EH (cell line): ENCODE data around the gene RGMA.

Experiments used
- DNase-seq: peaks from one replicate; pipeline ENCODE4 v3.0.0-alpha.2; 2015; ENCODE audit warnings: low read depth

The RGMA gene

DNA sequence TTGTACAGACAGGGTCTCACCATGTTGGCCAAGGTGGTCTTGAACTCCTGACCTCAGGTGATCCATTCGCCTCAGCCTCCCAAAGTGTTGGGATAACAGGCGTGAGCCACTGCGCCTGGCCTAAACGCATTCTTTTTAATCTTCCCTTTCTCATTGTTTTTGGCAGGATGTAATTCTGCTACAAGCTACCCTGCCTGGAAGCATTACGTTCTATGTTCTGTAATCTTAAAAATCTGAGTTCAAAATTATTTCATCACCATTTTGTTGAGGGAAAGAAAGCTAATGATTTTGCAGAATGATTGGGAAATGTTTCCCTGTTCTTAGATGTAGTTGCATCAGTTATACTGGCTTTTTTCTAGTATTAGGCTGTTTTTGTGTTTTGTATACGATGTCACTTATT, 71.5 kb downstream of the RGMA start:
- no peak for DNase-seq

DNA sequence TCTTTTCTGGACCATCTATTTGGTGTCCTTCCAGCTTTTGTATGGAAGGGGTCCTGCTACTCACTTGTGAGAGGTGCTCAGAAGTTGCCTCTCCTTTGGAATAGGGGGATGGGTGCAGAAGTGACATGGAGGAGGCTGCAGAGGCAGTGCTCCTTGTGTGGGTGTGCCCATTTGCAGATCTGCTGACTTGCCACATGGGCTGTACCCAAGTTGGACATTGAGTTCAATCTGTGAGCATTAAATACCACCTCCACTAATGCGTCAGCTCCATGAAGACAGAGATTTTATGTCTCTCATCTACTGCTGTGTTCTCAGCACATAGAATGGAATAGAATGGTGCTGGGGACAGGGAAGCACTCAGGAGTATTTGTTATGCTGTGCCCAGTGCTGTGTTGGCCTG, 76.2 kb downstream of the RGMA start:
- no peak for DNase-seq

DNA sequence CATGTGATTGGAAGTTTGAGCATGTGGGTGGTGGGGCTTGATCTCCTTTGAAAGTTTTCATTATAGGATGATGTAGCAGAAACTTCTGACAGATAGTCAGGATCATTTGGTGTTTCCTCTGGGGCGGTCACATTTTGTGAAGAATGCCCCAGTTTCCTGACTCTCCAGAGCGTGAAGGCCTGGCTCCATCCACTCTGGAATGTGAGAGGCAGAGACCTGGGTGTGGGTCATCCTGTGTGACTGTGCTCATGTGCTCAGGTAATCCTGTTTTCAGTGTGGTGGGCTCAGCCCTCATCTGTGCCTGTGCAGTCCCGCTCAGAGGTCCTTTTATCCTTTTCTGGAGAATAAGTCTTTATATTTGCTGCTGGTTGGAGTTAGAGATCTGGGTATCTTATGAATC, 81.0 kb downstream of the RGMA start:
- no peak for DNase-seq

DNA sequence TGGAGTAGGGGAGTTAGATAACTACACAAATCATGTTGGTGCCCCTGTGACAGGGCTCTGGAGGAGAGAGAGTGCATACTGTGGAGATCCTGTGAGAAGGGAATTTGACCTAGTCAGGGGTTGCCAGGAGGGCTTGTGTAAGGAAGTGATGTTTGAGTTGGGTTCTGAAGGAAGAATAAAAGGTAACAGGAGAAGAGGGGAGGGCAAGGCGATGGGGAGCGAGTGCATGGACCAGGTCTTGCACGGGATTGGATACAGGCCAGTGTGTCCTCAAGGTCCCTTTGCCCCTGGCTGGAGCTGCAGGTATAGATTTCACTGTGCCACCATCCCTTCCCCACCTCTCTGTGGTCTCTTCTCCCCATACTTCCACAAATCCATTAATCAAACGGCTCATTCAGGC, 83.9 kb downstream of the RGMA start:
- DNase-seq = no peak

DNA sequence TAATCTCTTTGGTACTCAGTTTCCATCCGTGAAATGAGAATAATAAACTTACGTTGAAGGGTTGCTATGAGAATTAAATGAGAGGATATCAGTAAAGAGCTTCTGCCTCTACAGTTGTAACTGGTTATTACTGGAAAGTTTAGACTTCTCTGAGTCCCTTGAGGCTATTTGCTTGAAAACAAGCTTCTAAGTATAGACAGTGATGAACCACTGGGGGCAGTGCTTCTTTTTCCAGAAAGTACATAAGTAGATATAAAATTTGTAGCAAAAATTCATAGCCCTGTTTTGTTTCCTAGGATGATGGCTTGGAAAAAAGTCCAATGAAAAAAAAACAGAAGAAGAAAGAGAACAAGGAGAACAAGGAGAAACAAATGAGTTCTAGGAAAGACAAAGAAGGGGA, 87.1 kb downstream of the RGMA start:
- no peak for DNase-seq

DNA sequence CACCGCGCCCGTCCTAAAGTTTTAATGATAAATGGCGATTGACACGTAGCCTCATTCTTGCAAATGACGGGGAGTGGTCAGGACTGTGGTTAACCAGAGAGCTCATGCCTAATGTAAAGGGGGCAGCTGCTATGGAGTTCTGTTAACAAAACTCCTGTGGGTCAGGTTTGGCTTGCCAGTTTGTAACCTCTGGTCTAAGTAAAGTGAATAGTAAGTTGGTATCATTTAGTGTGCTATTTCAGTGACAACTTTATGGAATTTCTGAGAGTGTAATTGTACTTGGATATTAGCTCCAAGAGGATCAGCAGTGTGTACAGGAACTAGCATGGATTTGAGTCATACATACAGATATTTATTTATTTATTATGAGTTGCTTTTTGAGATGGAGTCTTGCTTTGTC, 87.9 kb downstream of the RGMA start:
- DNase-seq = no peak

DNA sequence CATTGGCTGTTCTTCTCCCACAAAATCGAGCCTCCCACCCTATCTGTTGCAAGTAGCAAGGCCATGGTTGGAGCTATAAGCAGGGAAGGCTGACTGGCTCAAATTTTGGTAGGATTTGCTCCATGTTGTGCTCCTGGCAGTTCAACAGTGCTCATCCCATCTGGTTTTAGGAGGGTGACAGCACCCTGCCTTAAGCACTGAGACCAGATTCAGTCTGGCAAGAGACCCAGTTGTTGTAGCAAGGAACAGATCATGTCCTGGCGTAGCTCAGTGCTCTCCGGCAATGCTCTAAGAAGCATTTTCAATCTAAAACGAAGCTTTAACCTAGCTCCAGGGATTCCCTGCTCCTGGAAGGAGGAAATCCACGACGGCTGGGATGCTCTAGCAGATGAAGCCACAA, 91.2 kb downstream of the RGMA start:
- DNase-seq = no peak

DNA sequence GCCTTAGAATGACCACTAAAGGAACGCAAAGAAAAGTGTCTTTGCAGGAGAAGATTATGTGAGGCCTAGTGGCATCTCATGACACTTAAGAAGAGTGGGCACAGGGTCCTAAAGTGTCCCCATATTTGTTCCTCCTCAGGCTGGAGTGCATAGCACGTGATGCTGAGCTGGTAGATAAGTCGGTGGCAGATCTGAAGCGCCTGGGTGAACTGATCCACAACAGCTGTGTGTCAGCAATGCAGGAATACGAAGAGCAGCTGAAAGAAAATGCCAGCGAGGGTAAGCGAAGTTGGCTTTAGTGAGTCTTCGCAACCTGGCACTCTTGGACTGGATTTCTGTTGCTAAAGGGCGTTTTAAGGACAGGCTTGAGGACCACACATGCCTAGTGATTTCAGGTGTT, 96.3 kb downstream of the RGMA start:
- DNase-seq = no peak

DNA sequence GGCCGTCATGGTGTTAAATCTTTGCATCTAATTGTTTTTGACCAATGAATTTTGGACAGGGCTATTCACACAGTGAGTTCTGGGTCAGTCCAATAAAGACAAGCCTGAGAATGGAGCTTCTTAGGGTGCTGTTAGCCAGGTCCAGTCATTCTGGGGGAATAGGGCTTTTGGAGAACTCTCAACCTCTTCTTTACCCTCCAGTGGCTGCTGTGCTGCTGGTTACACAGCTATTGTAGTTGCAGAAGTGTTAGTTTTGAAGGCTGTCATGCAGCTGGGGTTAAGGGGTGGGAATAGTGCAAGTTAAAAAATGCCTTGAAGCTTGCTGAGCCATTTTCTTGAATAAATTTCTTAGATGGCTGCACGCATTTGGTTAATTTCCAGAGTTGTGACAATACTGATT, 99.0 kb downstream of the RGMA start:
- DNase-seq = no peak

DNA sequence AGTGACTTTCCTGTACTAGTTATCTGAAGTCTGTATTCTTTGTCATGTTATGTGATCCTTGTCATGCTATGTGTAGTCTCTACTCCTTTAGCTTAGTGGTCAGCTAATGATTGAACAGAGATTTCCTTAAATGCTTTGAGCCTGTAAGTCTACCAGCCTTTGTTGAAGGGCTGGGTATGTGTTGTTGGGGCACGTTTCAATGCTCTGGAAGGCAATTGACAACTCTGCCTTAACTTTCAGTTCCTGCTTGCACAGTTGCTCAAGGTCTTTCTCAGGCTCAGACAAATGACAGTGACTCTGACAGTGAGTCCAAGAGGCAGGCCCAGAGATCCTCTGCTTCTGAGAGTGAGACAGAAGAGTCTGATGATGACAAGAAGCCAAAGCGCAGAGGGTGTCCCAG, 99.5 kb downstream of the RGMA start:
- DNase-seq = no peak
